GM19193 (cell line): Measurements from ENCODE around the gene VPS13A.
A peak's percentile ranks its signal among the peaks of the same experiment; 100 is the strongest.

Source experiments
- POLR2A ChIP-seq: IDR thresholded peaks from 4 replicates; pipeline ENCODE4 v1.6.1; 2011; ENCODE audit not compliant: insufficient read depth, insufficient read length; ENCODE audit errors: extremely low read depth

The VPS13A gene

GRCh38 chr9:77177143-77177893 is at the start of gene VPS13A:
Gene VPS13A (plus strand): TSS chr9:77177534. CDS start chr9:77177705, 171 bp downstream.
- TF ChIP-seq POLR2A: peak; percentile 67

GRCh38 chr9:77128125-77128789 is 49.1 kb upstream of the VPS13A start:
- no peak for TF ChIP-seq POLR2A

- no peak for TF ChIP-seq POLR2A
These were observed 45.9 kb upstream of the VPS13A start for GRCh38 chr9:77131399-77131798.

GRCh38 chr9:77133011-77133410 is 44.3 kb upstream of the VPS13A start:
- TF ChIP-seq POLR2A: no peak

GRCh38 chr9:77142366-77142765 is 35.0 kb upstream of the VPS13A start:
- no peak for TF ChIP-seq POLR2A

- TF ChIP-seq POLR2A: no peak
These were observed 27.5 kb upstream of the VPS13A start for GRCh38 chr9:77149879-77150278.

GRCh38 chr9:77152289-77152688 is 25.0 kb upstream of the VPS13A start:
- no peak for TF ChIP-seq POLR2A

GRCh38 chr9:77156646-77157371 is 20.5 kb upstream of the VPS13A start:
- TF ChIP-seq POLR2A: no peak

GRCh38 chr9:77158772-77159513 is 18.4 kb upstream of the VPS13A start:
- TF ChIP-seq POLR2A: no peak

GRCh38 chr9:77161191-77161590 is 16.1 kb upstream of the VPS13A start:
- TF ChIP-seq POLR2A: no peak

- TF ChIP-seq POLR2A: no peak
These were observed 15.4 kb upstream of the VPS13A start for GRCh38 chr9:77161966-77162365.

- TF ChIP-seq POLR2A: no peak
These were observed 15.0 kb upstream of the VPS13A start for GRCh38 chr9:77162366-77162765.

- no peak for TF ChIP-seq POLR2A
These were observed 13.4 kb upstream of the VPS13A start for GRCh38 chr9:77163884-77164283.

GRCh38 chr9:77166193-77166592 is 11.1 kb upstream of the VPS13A start:
- no peak for TF ChIP-seq POLR2A
